ENCODE results near the gene CDK6.

CDK6 gene

DNA sequence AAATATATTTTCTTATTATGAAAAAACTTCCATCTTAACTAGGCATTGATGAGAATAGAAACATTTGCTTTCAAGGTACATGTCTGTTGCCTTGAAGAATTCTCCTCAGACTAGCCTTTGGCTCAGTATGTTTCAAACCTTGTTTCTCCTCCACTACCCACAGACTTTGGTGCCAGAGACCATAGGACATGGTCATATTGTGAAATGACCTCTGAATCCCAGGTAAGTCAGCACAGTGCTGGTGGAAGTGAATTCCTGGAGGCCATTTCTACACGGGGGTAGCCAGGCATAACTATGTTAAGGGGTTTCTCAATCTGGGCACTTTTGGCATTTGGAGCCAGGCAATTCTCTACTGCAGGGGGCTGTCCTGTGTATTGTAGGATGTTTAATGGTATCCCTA, 133.8 kb downstream of the CDK6 start:
- intact Hi-C loops (cut with DNase I): no loop called here
- DNase-seq: no peak

DNA sequence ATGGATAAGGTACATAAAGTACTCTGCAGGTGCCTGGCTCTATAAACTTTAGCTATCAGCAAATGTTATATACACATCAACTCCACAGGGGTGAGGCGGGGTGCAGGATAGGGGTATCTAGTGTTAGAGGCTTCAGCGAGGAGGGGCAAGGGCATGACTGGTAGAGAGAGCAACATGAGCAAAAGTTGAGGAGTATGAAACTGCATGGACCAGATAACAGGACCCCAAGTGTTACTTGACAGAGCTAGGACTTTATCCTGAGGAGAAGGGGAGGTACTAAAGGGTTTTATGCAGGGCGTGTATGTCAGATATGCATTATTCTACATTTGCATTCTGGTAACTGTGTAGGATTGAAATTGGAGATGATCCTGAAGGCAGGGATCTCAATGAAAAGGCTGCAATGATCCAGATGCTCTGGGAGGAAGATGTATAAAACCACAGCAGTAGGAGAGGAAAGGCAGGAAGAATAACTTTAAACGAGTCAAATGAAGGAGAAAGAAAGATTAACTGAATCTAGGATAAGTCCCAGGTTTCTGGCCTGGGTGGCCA, 136.3 kb downstream of the CDK6 start:
- DNase-seq: no peak
- intact Hi-C loops (cut with DNase I): loop anchor here (5.0 kb wide), 1 partner anchor 132 kb away; no protein-coding TSS in a partner anchor

DNA sequence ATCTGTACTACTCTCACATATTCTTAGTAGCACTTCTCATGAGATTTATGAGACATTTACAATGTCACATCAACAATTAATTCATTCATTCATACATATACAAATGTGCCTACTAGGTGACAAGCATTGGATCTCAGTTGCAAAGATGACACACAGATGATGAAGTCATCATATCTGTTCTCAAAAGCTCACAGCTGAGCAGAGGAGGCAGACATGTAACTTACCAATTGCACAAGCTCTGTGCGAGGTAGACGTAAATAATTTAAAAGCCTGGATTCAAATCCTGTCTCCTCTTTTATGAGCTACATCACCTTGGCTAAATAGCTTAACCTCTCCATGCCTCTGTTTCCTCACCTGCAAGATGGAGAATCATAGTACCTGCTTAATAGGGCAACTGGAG, 136.8 kb downstream of the CDK6 start:
- intact Hi-C loops (cut with DNase I): loop anchor here (5.0 kb wide), 1 partner anchor 133 kb away; no protein-coding TSS in a partner anchor
- no peak for DNase-seq

DNA sequence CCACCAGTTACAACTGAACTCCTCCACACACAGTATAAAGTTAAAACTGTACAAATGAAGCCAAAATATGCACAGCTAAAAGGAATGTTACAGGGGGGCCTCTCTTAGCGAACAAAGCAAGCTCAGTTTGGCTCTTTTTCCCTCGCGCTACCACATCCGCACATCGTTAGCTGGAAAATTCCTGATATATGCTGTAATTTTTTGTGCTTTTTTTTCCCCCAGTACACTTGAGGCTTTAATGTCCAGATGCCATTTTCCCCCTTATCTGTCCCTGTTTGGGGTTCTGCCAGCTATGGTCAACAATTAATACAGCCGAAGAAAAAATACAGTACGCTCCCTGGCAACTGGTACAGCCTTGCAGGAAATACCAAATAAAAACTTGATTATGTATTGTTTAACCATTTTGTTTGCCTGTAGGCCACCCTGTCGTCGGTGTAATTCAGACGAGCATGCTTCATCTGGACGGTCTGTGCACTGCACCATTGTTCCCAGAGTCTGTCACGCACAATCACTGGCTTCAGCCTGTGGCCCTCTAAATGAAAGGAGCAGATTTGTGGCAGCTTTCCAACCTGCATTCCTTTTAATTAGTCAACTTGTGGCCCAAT, 138.0 kb downstream of the CDK6 start:
- DNase-seq: peak; percentile 18 to 86 (median 62)
- intact Hi-C loops (cut with DNase I): loop anchor here (5.0 kb wide), 1 partner anchor 134 kb away; no protein-coding TSS in a partner anchor

DNA sequence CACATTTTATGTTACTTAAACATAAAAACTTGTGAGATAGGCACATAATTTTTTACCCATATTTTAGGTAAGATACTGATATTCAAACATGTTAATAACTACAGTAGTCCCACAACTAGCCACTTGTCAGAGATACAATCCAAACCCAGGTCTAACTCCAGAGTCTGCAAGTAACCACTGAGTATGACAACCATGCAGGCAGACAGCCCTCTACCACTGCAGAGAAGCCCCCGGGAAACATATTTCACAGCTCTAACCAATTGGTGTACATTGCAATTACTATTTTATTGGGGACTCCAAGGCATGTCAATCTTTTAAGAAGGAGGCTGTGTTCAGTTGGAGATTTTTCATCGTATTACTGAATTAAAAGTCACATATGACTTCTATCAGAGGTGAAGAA, 139.0 kb downstream of the CDK6 start:
- DNase-seq: no peak

DNA sequence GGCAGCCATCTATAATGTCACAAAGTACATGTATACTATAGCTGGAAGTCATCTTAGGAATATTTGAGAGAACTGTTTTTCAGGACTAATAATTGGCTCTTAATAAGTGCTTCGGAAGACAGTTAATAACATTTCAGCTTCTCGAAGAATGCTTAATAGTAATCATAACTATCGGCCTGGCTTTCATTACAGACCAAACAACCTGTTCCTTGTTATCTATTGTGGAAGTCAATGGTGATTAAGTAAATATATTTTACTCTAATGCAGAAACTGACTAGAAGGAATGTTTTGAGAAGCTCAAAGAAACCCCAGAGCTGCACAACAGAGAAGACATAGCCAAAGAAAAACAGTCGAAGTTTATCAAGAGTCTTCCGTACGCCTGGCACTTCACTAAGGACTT, 139.4 kb downstream of the CDK6 start:
- DNase-seq: no peak
- intact Hi-C loops (cut with DNase I): loop anchor here (5.0 kb wide), 1 partner anchor 135 kb away; no protein-coding TSS in a partner anchor

More for the DNA sequence above, 139.0 kb downstream of the CDK6 start:
- intact Hi-C loops (cut with DNase I): loop anchor here (5.0 kb wide), 1 partner anchor 135 kb away; no protein-coding TSS in a partner anchor

DNA sequence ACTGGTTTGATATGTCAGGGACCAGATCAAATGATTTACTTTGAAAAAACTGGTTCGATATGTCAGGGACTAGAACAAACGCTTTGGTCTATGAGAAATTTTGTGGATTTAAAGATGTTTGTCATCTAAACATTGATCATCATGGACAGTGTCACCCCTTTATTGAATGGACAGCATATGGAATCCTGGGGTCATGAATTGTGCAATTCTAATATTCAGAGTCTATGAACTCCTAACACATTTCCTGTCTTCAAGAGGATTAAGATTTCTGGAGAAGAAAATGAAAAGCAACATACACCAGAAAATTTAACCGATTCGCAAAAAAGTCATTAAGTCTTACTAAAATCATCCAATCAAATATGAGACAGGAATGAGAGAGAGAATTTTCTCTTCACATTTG, 139.8 kb downstream of the CDK6 start:
- intact Hi-C loops (cut with DNase I): loop anchor here (5.0 kb wide), 1 partner anchor 136 kb away; no protein-coding TSS in a partner anchor
- no peak for DNase-seq

DNA sequence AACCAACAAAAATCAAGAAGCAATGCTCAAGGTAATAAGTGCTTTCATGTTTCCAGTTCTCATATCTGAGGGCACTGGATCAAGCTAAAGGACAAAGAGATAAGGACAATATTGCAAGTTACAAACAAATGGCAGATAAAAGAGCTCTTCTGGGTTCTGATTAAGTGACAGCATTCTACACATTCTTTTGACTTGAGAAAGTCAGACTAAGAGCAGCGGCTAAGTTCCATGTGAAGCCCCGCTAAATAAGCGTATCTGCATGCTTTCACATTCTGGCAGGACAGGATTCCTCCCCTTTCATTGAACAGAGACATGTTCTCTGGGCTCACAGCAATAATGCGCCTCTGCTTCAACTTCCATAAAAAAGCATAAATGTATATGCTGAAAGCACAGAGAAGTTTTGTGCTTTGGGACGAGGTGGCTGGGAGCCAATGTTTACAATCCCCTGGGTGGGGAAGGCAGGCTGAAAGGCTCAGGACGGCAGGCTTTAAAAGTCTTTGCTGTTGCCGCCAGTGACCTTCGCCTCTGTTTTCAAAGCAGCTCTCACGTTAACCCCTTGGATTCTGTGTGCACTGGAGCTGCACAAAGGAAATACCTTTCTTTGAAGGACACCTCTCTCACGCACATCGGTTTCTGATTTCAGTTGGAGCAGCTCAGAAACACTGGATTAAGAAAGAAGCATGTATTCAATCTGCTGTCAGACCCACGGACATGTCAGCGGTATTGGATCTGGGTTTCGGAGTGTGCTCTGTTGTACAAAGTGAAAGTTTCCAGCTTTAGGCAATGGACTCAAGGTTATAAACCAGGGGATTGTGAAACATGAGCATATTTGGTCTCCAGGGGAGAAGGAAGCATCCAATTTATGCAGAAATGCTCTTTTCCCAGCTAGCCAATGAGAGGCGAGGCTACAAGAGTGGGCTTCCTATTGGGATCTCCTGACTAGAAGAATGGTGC, 140.8 kb downstream of the CDK6 start:
- peak in 12 of 42 donors; percentile 6 to 63 (median 42) for DNase-seq

DNA sequence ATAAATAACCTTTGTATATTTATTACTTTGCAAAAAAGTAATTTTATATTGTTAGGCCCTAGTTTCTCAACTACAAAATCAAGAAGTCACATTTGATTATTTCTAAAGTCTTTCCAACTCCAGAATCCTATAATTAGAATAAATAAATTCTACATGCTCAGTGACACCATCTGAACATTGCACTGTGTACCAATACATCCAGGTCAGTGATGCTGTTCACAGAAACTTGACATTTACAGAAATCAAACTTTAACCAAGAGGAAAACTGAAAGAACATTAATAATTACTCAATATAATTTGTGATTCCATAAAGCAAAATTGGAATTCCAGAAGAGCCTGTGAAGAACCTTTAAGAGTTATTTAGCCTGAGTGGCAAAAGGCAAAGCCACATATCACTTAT, 142.2 kb downstream of the CDK6 start:
- DNase-seq: no peak
- intact Hi-C loops (cut with DNase I): no loop called here

More for the DNA sequence above, 140.8 kb downstream of the CDK6 start:
- intact Hi-C loops (cut with DNase I): loop anchor here (5.0 kb wide), 1 partner anchor 137 kb away; no protein-coding TSS in a partner anchor

DNA sequence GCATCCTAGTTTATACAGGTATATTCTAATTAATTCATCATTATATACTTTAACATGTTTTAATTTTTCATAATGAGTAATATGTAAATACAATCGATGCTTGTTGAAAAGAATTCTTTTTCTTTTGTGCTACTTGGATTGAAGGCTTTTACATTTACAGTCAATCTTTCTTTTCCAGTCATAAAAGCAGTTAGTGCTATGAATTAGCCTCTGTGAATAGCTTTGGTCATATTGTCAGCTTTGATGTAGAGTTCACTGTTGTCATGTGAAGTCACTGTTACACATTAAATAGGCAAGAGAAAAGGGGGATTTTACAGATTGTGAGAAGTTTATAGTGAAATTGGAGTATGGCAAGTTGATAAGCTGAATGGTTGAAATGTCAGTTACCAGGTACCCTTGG, 142.9 kb downstream of the CDK6 start:
- no peak for DNase-seq
- intact Hi-C loops (cut with DNase I): no loop called here

DNA sequence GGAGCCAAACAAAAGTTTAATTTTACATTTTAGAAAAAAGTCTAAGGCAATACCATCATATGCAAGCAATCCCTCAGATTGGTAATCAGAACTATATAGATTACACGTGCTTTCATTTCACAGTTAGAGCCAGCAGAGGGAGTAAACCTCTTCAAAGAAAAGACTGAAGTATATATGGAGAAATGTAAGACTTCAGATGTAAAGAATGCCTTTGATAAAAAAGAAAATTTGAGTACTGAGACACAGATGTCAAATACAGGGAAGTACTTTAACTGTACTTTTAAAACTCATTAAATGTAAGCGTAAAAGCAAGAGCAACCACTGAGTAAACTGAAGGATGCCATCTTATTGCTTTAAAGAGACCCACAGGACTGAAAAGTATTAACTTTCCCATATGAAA, 144.8 kb downstream of the CDK6 start:
- peak in 4 of 42 donors; percentile 22 to 58 (median 35) for DNase-seq
- intact Hi-C loops (cut with DNase I): no loop called here

DNA sequence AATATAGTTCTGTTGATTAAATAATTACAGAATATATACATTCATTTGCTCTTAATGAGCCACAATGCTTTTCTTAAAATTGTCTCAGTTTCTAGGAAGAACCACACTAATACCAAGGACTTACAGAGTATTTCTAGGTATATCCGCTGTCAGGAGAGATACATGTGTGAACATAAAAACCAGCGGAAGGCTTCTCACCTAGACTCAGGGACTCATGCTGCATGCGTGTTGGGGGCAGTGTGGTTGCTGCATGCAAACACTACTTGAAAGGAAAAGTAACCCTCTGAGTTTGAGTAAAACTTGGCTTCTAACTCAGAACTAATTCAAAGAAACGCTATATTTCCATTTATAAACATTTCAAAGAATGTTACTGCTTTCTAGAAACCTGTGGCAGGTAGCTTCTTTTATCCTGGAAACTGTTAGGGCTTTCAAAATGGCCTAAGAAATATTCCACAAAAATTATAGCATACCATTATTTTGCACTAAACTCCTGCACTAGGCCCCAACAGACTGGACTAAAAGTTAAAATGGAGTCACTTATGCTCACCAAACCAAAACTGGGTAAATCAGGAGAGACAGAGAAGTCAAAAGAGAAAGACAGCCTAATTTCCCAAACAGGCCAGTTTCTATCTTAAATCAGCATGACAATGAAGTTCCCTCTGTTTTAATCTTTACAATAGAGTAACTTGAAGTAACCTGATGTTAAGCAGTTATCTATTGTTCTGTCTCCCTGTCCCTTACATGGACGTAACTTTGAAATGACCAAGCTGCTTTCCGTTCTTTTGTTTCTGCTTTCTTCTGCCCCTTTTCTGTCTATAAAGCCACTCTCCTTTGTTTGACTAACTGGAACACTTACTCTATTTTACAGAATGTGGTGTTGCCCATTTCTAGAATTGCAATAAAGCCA, 151.0 kb downstream of the CDK6 start:
- intact Hi-C loops (cut with DNase I): loop anchor here (10.0 kb wide), 1 partner anchor 61 kb away; no protein-coding TSS in a partner anchor
- no peak for DNase-seq

DNA sequence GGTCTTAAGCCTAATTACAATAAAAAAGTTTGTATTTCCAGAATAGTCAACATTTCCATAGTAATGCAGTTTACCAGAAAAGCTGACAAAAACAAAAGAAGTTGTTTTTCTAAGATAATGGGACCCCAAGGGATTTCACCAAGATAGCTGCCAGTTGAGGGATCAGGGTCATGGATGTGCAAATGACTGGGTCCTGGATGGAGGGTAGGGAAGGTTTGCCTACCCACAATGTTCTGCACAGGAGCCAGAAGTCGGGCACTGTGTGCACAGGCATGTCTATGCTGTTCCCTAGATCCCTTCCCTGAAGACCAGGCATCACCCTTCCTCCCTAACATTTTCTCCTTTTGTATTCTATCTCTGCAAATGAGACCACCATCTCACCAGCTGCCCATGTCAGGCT, 152.1 kb downstream of the CDK6 start:
- intact Hi-C loops (cut with DNase I): loop anchor here (10.0 kb wide), 1 partner anchor 59 kb away; no protein-coding TSS in a partner anchor

DNA sequence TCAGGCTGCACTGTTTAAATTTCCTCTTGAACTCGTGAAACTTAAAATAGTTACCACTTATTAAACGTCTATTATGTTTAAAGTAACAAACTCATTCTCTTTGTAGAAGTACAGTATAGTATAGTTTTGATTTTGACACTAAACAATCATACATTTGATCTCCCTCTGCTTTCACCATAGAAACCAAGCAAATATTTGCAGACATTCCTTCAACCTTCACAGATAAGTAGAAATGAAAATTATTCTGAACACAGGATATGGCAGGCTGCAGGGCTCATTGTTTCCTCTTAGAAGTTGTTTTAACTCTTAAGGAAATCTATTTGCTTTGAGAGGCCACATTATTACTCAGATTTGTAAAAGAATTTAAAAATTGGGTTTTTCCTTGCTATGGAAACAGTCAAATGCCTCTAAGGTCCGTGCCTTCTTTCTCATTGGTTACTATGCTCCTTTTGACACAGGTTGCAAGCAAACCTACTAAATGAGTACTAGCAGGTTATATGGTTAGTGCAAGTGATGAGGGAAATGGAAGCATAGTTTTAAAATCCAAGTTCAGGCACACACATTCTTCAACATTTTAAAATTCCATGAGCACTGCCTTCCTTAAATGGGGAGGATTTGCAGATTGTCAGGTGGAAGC, 153.4 kb downstream of the CDK6 start:
- no peak for DNase-seq
- intact Hi-C loops (cut with DNase I): loop anchor here (10.0 kb wide), 1 partner anchor 58 kb away; no protein-coding TSS in a partner anchor

More for the DNA sequence above, 152.1 kb downstream of the CDK6 start:
- no peak for DNase-seq

DNA sequence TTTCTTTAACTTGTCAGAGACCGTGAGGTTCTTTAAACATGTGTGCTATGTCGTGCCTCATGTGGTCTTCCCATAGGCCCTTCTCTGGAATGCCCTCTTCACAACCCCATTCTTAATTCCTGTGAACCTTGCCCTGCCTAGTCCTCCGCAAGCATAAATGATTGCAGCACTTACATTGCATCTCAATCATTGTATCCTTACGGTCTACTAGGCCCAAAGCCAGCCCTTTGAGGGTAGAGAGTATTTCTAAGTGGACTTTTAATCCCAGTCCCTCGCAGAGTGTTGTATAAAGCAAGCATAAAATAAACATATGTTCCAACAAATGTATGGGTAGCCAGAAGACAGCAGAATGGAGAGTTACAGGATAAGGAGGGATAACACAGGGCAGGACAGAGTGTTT, 154.0 kb downstream of the CDK6 start:
- intact Hi-C loops (cut with DNase I): loop anchor here (10.0 kb wide), 1 partner anchor 58 kb away; no protein-coding TSS in a partner anchor
- no peak for DNase-seq

DNA sequence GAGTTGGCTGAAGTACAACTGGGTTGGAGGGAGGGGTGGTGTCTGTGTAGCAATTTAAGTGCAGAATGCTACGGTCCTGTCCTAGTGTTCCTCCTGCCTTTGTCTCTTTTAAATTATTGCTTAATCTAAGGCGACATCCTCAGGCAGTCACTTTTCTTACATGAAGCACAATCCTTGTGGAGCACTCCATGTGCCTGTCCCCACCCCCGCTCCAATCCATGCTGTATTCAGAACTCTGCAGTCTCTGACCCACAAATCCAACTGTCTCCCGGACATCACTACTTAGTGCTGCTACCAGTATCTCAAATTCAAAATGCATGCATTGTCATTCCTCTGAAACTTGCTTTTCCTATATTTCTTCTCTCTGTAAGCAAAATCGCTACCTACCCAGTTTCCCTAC, 154.7 kb downstream of the CDK6 start:
- peak in 17 of 42 donors; percentile 11 to 68 (median 35) for DNase-seq
- intact Hi-C loops (cut with DNase I): loop anchor here (10.0 kb wide), 1 partner anchor 57 kb away; no protein-coding TSS in a partner anchor

DNA sequence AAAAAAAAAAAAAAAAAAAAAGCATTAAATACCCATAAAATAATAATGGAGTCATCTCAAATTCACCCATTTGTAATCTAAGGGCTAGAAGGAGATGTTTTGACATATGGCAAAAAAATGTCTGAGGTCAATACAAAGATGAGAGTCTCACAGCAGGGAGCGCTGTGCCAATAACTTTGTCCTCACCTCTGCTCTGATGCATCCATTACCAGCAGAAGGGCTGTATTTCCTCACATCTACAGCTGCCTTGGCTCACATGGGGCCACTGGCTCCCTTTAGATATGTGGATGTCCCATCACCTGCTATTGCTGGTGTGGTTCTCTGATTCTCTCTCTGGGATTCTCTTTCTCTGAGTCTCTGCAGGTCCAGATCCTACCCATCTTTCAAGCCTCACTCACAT, 155.9 kb downstream of the CDK6 start:
- no peak for DNase-seq
- intact Hi-C loops (cut with DNase I): loop anchor here (10.0 kb wide), 1 partner anchor 56 kb away; no protein-coding TSS in a partner anchor

Measured in head of caudate nucleus (tissue), 42 donors.